GM12892 (cell line): ENCODE data around the gene RCL1.

ENCODE experiments used
- DNase-seq: peaks from one replicate; pipeline ENCODE4 v3.0.0; 2011; ENCODE audit not compliant: insufficient read length
- FAIRE-seq: peaks from 2 replicates; lab custom pipeline; 2011; peaks lifted over from hg19 to GRCh38; lab: Jason Lieb, UNC
- POLR2A ChIP-seq: IDR thresholded peaks from 2 replicates; pipeline ENCODE4 v1.6.1; 2011; ENCODE audit warnings: low read depth, low read length, control low read depth
- POLR2AphosphoS5 ChIP-seq: IDR thresholded peaks from 2 replicates; pipeline ENCODE4 v1.6.1; 2011; ENCODE audit warnings: low read depth, low read length, control low read depth
- TAF1 ChIP-seq: IDR thresholded peaks from 2 replicates; pipeline ENCODE4 v1.6.1; 2011; ENCODE audit warnings: low read depth, mild to moderate bottlenecking, control low read depth, low read length, borderline replicate concordance

The RCL1 gene

DNA sequence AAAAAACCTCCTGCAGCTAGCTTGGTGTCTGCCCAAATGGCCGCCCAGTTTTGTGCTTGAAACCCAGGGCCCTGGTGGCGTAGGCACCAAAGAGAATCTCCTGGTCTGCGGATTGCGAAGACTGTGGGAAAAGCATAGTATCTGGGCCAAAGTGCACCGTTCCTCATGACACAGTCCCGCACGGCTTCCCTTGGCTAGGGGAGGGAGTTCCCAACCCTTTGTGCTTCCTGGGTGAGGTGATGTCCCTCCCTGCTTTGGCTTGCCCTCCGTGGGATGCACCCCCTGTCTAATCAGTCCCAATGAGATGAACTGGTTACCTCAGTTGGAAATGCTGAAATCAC lies 109.4 kb downstream of the RCL1 start:
- TF ChIP-seq POLR2A (no peak), POLR2AphosphoS5 (no peak), TAF1 (no peak)
- FAIRE-seq: no peak
- no peak for DNase-seq

DNA sequence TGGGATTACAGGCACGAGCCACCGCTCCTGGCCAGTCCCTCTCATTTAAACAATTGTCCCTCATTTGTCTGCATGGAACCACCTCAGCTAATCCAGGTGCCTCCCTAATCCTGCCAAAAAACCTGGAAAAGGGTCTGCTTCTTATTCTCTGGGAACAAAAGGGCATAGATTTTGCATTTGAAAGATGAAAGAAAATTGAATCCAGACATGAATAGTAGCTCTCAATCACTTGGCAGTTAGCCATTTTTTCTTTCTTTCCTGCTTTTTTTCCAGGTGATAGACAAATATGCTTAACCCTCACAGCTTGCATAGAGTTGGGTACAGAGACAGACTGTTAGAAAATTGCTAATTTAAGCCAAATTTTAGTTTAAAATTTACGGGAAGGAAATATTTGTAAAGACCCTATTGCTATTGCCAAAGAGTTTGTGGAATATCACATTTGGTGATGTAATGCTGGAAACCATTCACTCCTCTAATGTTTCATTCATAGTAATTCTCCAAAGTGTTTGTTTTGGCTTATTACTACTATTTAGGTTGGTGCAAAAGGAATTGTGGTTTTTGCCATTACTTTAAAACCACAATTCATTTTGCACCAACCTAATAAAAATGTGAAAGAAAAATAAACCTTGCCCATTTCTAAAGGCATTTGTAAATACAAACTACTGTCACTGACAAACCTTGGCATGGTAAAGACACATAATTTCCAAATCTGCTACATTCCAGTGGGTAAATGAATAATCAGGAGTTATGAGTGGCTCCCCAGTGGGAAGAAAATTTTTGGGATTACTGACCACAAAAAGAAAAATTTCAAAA lies 111.8 kb downstream of the RCL1 start:
- TF ChIP-seq POLR2AphosphoS5 (no peak), POLR2A (no peak), TAF1 (no peak)
- DNase-seq: no peak
- FAIRE-seq: no peak

DNA sequence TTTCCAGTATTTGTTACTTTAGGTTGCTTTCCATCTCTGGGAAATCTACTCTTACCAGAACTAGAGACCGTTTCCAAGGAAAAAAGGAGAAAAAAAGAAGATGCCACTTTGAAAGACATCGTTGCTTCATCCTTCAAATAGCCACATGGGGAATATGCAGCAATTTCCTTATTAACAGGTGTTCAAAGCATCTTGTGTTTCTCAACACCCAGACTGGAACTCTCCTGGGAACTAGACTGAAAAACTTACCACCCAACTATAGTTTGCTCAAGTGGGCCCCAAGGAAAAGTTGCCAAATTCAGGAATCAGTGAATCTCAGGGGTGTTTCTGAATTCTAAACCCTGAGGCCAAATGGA lies 112.4 kb downstream of the RCL1 start:
- DNase-seq (no peak), FAIRE-seq (no peak)
- TF ChIP-seq TAF1 (no peak), POLR2AphosphoS5 (no peak)
